GM18519 (cell line): ENCODE results near the gene RAE1.

Experiments used
- ATAC-seq: cut with Tn5 transposase; IDR thresholded peaks from one replicate; pipeline ENCODE4 v1.9.1; 2021; ENCODE audit warnings: mild to moderate bottlenecking, moderate library complexity; ENCODE audit not compliant: unreplicated experiment, low FRiP score

RAE1 gene

GRCh38 chr20:57428324-57429158, 77.5 kb downstream of the RAE1 start:
- ATAC-seq: no peak
